Mucosa of descending colon (tissue), 3 donors: ENCODE results near the gene SRL. TPM values are rescaled to one million over a fixed set of nuclear protein-coding genes. Genes with fewer than 3 reads are reported as not detected.

ENCODE experiments used
- ATAC-seq: fragments of 200-7000 bp; cut with Tn5 transposase; one replicate; pipeline ENCODE4 v1.9.1; 2020; ENCODE audit warnings: mild to moderate bottlenecking, moderate library complexity
- DNase-seq, 3 donors: peaks; one replicate each; pipeline ENCODE4 v3.0.0-alpha.2; 2020
- H3K36me3 ChIP-seq: fragments of 200-600 bp; one replicate; pipeline ENCODE4 v1.8.0; 2021; ENCODE audit warnings: low read depth, mild to moderate bottlenecking
- H3K4me1 ChIP-seq: fragments of 200-600 bp; one replicate; pipeline ENCODE4 v1.8.0; 2021; ENCODE audit warnings: low read depth, mild to moderate bottlenecking
- H3K4me3 ChIP-seq: fragments of 200-600 bp; one replicate; pipeline ENCODE4 v1.8.0; 2021; ENCODE audit warnings: mild to moderate bottlenecking
- H3K9me3 ChIP-seq: fragments of 200-600 bp; one replicate; pipeline ENCODE4 v1.8.0; 2021; ENCODE audit warnings: mild to moderate bottlenecking
- CTCF ChIP-seq: fragments of 200-600 bp; IDR thresholded peaks from one replicate; pipeline ENCODE4 v1.8.0; 2022; ENCODE audit warnings: antibody characterized with exemption, mild to moderate bottlenecking
- intact Hi-C, 2 donors: fragments of 100-400 bp; cut with DNase I in 1 of 2; cut with micrococcal nuclease in 1 of 2; formaldehyde crosslinking; loops; one replicate each; pipeline versions ENCODE4 v1.11.0 to v1.11.1; 2022; cut with DNase I, micrococcal nuclease
- total RNA-seq, 3 donors: library from RNA; stranded (reverse); fragmentation: NEBNext Ultra II Directional in 2 of 3; extraction: Animal tissue kit (Norgen Biotek cat#: 25700) in 2 of 3; gene quantifications; one replicate each; pipeline versions ENCODE4 v1.2.1 to v1.2.4, GENCODE V29; 2021 to 2023
- donor health status: DM: no; HTN: no; CAD: no; lungs with moderate emphysema.
- donor health status: DM: no; HTN: no; CAD: no.
- donor health status: DM: no; HTN: yes; CAD: no.

Gene SRL
- total RNA-seq, 3 donors from 2014 or later, result 0.35 to 1.2 (median 0.41) TPM

- DNase-seq, result no peak
- no peaks in the 10 kb centered on the region for H3K9me3 ChIP-seq
- no peak for TF ChIP-seq CTCF
- intact Hi-C loops, result no loop called here
- no peaks in the 10 kb centered on the region for H3K36me3 ChIP-seq
- no peak for ATAC-seq
- H3K4me1 ChIP-seq, result peaks cover 4% of the 10 kb centered on the region
- peak overlapping the region; percentile 56 for H3K4me3 ChIP-seq
Observed at GRCh38 chr16:4184038-4184702, 57.7 kb downstream of the SRL start.

- intact Hi-C loops, result no loop called here
- Histone ChIP-seq H3K36me3 (no peaks in the 10 kb centered on the region), H3K4me1 (peaks cover 4% of the 10 kb centered on the region), H3K9me3 (no peaks in the 10 kb centered on the region), H3K4me3 (peak overlapping the region; percentile 56)
- ATAC-seq (peak; percentile 98), DNase-seq (peak; percentile 91 to 98 (median 92))
- TF ChIP-seq CTCF, result no peak
Observed at GRCh38 chr16:4183237-4184037, 58.4 kb downstream of the SRL start.

GRCh38 chr16:4182581-4183236, 59.2 kb downstream of the SRL start:
- H3K36me3 ChIP-seq, result no peaks in the 10 kb centered on the region
- no peak for DNase-seq
- H3K4me1 ChIP-seq, result peaks cover 4% of the 10 kb centered on the region
- H3K9me3 ChIP-seq, result no peaks in the 10 kb centered on the region
- intact Hi-C loops, result no loop called here
- no peak for TF ChIP-seq CTCF
- no peak overlapping the region for H3K4me3 ChIP-seq
- ATAC-seq, result no peak

- H3K4me1 ChIP-seq, result peaks cover 4% of the 10 kb centered on the region
- ATAC-seq (no peak), DNase-seq (no peak)
- H3K36me3 ChIP-seq, result no peaks in the 10 kb centered on the region
- intact Hi-C loops, result no loop called here
- no peak overlapping the region for H3K4me3 ChIP-seq
- H3K9me3 ChIP-seq, result no peaks in the 10 kb centered on the region
- TF ChIP-seq CTCF, result no peak
Observed at GRCh38 chr16:4180511-4180910, 61.4 kb downstream of the SRL start.

- DNase-seq (no peak), ATAC-seq (no peak)
- H3K4me1 ChIP-seq, result peaks cover 4% of the 10 kb centered on the region
- no peak overlapping the region for H3K4me3 ChIP-seq
- intact Hi-C loops, result no loop called here
- TF ChIP-seq CTCF, result no peak
- no peaks in the 10 kb centered on the region for H3K36me3 ChIP-seq
- no peaks in the 10 kb centered on the region for H3K9me3 ChIP-seq
Observed at GRCh38 chr16:4179763-4180260, 62.1 kb downstream of the SRL start.
